RPMI8226 (cell line): ENCODE data around the gene ZNF605.
"Not testable (repeated sequence)": the region's sequence is repeated elsewhere in the genome, so short reads cannot be mapped to it uniquely, and the experiment has no call there.

Experiments used
- DNase-seq: peaks from one replicate; pipeline ENCODE4 v3.0.0-alpha.2; 2015

Gene ZNF605

GRCh38 chr12:132948146-132949066 lies 7.7 kb downstream of the ZNF605 start:
- no peak for DNase-seq

GRCh38 chr12:132946246-132946820 lies 9.8 kb downstream of the ZNF605 start:
- DNase-seq = no peak

- no peak for DNase-seq
Observed at GRCh38 chr12:132945806-132946205, 10.3 kb downstream of the ZNF605 start.

GRCh38 chr12:132942611-132943010 lies 13.5 kb downstream of the ZNF605 start:
- DNase-seq = no peak

GRCh38 chr12:132941336-132941954 lies 14.7 kb downstream of the ZNF605 start:
- no peak for DNase-seq

- DNase-seq = no peak
Observed at GRCh38 chr12:132940071-132940719, 15.9 kb downstream of the ZNF605 start.

GRCh38 chr12:132938807-132939206 lies 17.3 kb downstream of the ZNF605 start:
- not testable (repeated sequence) for DNase-seq

- no peak for DNase-seq
Observed at GRCh38 chr12:132937476-132937875, 18.6 kb downstream of the ZNF605 start.

- not testable (repeated sequence) for DNase-seq
Observed at GRCh38 chr12:132936921-132937320, 19.2 kb downstream of the ZNF605 start.

GRCh38 chr12:132936163-132936562 lies 19.9 kb downstream of the ZNF605 start:
- DNase-seq = no peak

- no peak for DNase-seq
Observed at GRCh38 chr12:132926415-132926833, 29.7 kb downstream of the ZNF605 start.

- no peak for DNase-seq
Observed at GRCh38 chr12:132925597-132926414, 30.3 kb downstream of the ZNF605 start.

- DNase-seq = no peak
Observed at GRCh38 chr12:132924356-132924755, 31.8 kb downstream of the ZNF605 start.

- DNase-seq = no peak
Observed at GRCh38 chr12:132923356-132923909, 32.7 kb downstream of the ZNF605 start.

GRCh38 chr12:132922676-132923075 lies 33.4 kb downstream of the ZNF605 start:
- no peak for DNase-seq

- DNase-seq = no peak
Observed at GRCh38 chr12:132921685-132922084, 34.4 kb downstream of the ZNF605 start.

GRCh38 chr12:132918680-132919079 lies 37.4 kb downstream of the ZNF605 start:
- no peak for DNase-seq

GRCh38 chr12:132909030-132909368 lies 47.1 kb downstream of the ZNF605 start:
- no peak for DNase-seq

- peak; percentile 36 for DNase-seq
Observed at GRCh38 chr12:132908145-132909029, 47.7 kb downstream of the ZNF605 start.

GRCh38 chr12:132907789-132908144 lies 48.3 kb downstream of the ZNF605 start:
- DNase-seq = not testable (repeated sequence)

- DNase-seq = no peak
Observed at GRCh38 chr12:132907216-132907615, 48.9 kb downstream of the ZNF605 start.
